PC-9 (cell line): ENCODE data around the gene CALML6.

Source experiments
- EZH2 ChIP-seq: fragments of 200-600 bp; sonication (generic); IDR thresholded peaks from 2 replicates; pipeline ENCODE4 v1.8.0; 2017; ENCODE audit warnings: antibody characterized with exemption, low read depth
- TF ChIP-seq, protein P1 (sequence below): fragments of 200-600 bp; sonication (generic); conservative IDR thresholded peaks from 2 replicates; pipeline ENCODE4 v1.6.1; 2017; ENCODE audit warnings: mixed run types, antibody characterized with exemption, mild to moderate bottlenecking, moderate library complexity

DNA sequence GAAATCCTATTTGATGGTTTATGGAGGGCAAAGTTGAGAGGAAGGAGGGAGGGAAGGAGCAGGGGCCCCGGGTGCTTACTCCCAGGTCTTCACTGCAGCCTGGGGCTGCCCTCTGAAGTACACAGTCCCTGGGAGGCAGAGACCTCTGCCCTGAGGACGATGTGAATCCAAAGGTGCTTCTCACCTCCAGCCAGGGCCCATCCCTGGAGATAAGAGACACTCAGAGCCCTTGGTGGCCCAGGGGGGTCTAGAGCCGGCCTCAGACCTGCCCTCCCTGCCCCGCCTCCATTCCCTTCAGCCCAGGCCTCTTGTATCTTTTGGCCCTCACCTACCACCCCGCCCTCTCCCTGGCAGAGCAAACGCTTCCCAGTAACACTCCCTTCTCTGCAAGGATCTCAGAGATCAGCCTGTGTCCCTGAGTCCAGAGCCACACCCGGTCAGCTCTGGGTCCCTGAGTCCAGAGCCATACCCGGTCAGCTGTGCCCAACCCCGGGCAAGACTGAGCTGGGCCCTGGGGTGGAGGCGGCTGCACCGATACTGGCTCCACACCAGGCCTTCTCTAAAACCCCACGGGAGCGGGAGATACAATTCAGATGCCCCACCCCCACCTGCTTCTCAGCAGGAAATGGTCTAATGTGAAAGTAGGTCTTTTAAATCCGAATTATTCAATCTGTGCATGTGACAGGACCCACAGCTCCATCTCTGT lies 20.6 kb upstream of the CALML6 start:
- TF ChIP-seq, protein P1, sequence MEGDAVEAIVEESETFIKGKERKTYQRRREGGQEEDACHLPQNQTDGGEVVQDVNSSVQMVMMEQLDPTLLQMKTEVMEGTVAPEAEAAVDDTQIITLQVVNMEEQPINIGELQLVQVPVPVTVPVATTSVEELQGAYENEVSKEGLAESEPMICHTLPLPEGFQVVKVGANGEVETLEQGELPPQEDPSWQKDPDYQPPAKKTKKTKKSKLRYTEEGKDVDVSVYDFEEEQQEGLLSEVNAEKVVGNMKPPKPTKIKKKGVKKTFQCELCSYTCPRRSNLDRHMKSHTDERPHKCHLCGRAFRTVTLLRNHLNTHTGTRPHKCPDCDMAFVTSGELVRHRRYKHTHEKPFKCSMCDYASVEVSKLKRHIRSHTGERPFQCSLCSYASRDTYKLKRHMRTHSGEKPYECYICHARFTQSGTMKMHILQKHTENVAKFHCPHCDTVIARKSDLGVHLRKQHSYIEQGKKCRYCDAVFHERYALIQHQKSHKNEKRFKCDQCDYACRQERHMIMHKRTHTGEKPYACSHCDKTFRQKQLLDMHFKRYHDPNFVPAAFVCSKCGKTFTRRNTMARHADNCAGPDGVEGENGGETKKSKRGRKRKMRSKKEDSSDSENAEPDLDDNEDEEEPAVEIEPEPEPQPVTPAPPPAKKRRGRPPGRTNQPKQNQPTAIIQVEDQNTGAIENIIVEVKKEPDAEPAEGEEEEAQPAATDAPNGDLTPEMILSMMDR = no peak
- TF ChIP-seq EZH2 = no peak
